ENCODE data around the gene CFAP221.

DNA sequence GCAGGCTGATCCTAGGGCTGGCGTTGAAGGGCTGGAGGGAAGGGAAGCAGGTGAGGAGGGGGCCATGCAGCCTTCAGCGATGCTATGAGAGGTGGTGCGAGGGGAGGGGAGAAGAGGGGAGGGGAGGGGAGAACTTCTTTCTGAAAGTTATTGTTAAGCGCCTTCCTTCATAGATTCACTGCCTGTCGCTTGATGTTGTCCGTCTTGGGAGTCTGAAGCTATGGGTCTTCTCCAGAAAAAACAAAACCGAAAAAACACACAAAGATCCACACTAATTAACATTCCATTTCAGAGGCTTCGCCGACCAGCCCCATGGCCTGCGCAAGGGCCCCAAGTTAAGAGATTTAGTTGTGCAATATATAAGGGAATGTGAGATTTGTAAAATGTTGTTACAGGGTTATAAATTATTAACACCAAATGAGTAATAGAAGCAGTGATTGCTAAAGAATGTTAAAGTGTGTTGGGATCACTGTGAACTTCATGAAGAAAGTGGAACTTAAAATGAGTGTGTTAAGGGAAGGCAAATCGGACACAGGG lies 758 bp downstream of the CFAP221 start:
- TF ChIP-seq ZNF274 (IDR thresholded peaks at IDR 0.05; ENCODE audit: low read depth, low read length) = no peak
- TF ChIP-seq YY1 (IDR thresholded peaks at IDR 0.05; ENCODE audit: insufficient read depth, insufficient read length) = no peak
- TF ChIP-seq SUZ12 (IDR thresholded peaks at IDR 0.05; ENCODE audit: extremely low read depth, insufficient read depth, insufficient read length) = no peak

Measured in NT2/D1 (cell line).